ENCODE data around the gene GTPBP8. TPM values are rescaled to one million over a fixed set of nuclear protein-coding genes. Genes with fewer than 3 reads are reported as not detected.
A peak's percentile ranks its signal among the peaks of the same experiment; 100 is the strongest.

Gene GTPBP8
- total and polyA plus RNA-seq, 10 of the 15 experiments (the other 5 are each of a cell fraction or from before 2014, with no cell fraction given) = 10.3 to 29.0 (median 17.0) TPM

- H3K4me3 ChIP-seq = no peak overlapping the region; the same call in 1 of the 2 replicates
- H3K9me3 ChIP-seq (replicated peaks; ENCODE audit: control insufficient read depth, insufficient read depth, low read length) = peaks cover 12% of the 10 kb centered on the region
- FAIRE-seq = no peak
- in situ Hi-C loops (cut with MboI) = no loop called here
- peak overlapping the region; percentile 57 for H3K4me2 ChIP-seq (ENCODE audit: control insufficient read depth, insufficient read depth)
- H2AFZ ChIP-seq (ENCODE audit: control insufficient read depth, low read depth, low read length) = peak overlapping the region; percentile 20
- peak overlapping the region; percentile 27; the same call in 1 of the 2 replicates for H3K27ac ChIP-seq (ENCODE audit: control insufficient read depth, insufficient read depth)
- ATAC-seq = peak; percentile 78
- no peaks in the 10 kb centered on the region for H3K79me2 ChIP-seq (ENCODE audit: control insufficient read depth, insufficient read depth, low read length)
- ChIA-PET RAD21 (ENCODE audit: unreplicated experiment) (no interaction called here), CTCF (interaction anchor here (0.8 to 1.5 kb wide), 3 partner anchors 21 to 34 kb away, joined by 3 to 6 read pairs (median 3); no protein-coding TSS in a partner anchor), POLR2A (interaction anchor here (0.6 kb wide), 1 partner anchor 14 kb away, joined by 3 read pairs; no protein-coding TSS in a partner anchor), SMC1A (ENCODE audit: uncharacterized antibody, unreplicated experiment) (interaction anchor here (0.9 to 1.9 kb wide), 8 partner anchors 13 to 224 kb away, joined by 3 to 4 read pairs (median 3); partner anchors contain the start of gene CD200R1)
- H3K36me3 ChIP-seq (ENCODE audit: control insufficient read depth in 2 of 2, insufficient read depth in 2 of 2, low read length in 1 of 2) = no peaks in the 10 kb centered on the region
- H3K4me1 ChIP-seq (ENCODE audit: control insufficient read depth, insufficient read depth, low read length) = peaks cover 4% of the 10 kb centered on the region; the same call in 1 of the 2 replicates
- H3K27me3 ChIP-seq (replicated peaks in 1 of 2; ENCODE audit: control insufficient read depth in 2 of 2, insufficient read depth in 2 of 2, low read length in 1 of 2) = no peaks in the 10 kb centered on the region
- no peak for DNase-seq (ENCODE audit: low read depth, low spot score)
- H3K9ac ChIP-seq (ENCODE audit: control insufficient read depth, insufficient read depth, low read length) = no peak overlapping the region
- H4K20me1 ChIP-seq (ENCODE audit: control insufficient read depth, insufficient read depth) = no peaks in the 10 kb centered on the region
- intact Hi-C loops (cut with micrococcal nuclease; ENCODE audit: unreplicated experiment) = no loop called here
- WGBS (ENCODE audit: insufficient coverage, insufficient replicate concordance, low lambda C conversion rate, missing lambda C conversion rate) = under 1% methylated on average over 6 of the region's 6 CpGs
- no TSS peak for BruUV-seq (replicated peaks)
- TF ChIP-seq EED (IDR thresholded peaks at IDR 0.05; ENCODE audit: low read depth) (no peak), RAD21 (IDR thresholded peaks at IDR 0.05; ENCODE audit: insufficient read depth, low read depth, low read length) (no peak), JUND (IDR thresholded peaks at IDR 0.05; ENCODE audit: low read depth, low read length) (no peak), TARDBP (IDR thresholded peaks at IDR 0.05; ENCODE audit: borderline replicate concordance) (no peak), TCF3 (IDR thresholded peaks at IDR 0.05; ENCODE audit: borderline replicate concordance, insufficient read depth, low read depth, low read length) (no peak), CREM (IDR thresholded peaks at IDR 0.05; ENCODE audit: low read depth) (no peak), TCF12 (IDR thresholded peaks at IDR 0.05; ENCODE audit: low read depth, low read length) (no peak), SREBF1 (IDR thresholded peaks at IDR 0.05; ENCODE audit: low read length) (no peak), BMI1 (IDR thresholded peaks at IDR 0.05; ENCODE audit: borderline replicate concordance) (no peak), MYB (IDR thresholded peaks at IDR 0.05; ENCODE audit: borderline replicate concordance, low read depth, low read length) (no peak), CBX5 (IDR thresholded peaks at IDR 0.05; ENCODE audit: low read depth) (no peak), FOXM1 (IDR thresholded peaks at IDR 0.05; ENCODE audit: low read depth, low read length) (peak; percentile 67; the same call in 1 of the 2 replicates), USF1 (IDR thresholded peaks at IDR 0.05; ENCODE audit: borderline replicate concordance, extremely low read length, insufficient read depth, low read depth, low read length) (no peak), MEF2B (IDR thresholded peaks at IDR 0.05; ENCODE audit: partially characterized antibody, poor library complexity, severe bottlenecking) (no peak), E2F8 (IDR thresholded peaks at IDR 0.05; ENCODE audit: low read depth, partially characterized antibody) (no peak), ZNF622 (IDR thresholded peaks at IDR 0.05) (no peak), IKZF2 (IDR thresholded peaks at IDR 0.05) (peak in 1 of 2 experiments; percentile 14; a peak in 1 of 4 replicates), ZNF24 (IDR thresholded peaks at IDR 0.05) (0 out of 2 replicates have a peak, but pooled peaks have one; percentile 38)
- TF ChIP-seq, protein P1, sequence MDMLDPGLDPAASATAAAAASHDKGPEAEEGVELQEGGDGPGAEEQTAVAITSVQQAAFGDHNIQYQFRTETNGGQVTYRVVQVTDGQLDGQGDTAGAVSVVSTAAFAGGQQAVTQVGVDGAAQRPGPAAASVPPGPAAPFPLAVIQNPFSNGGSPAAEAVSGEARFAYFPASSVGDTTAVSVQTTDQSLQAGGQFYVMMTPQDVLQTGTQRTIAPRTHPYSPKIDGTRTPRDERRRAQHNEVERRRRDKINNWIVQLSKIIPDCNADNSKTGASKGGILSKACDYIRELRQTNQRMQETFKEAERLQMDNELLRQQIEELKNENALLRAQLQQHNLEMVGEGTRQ (IDR thresholded peaks at IDR 0.05; ENCODE audit: borderline replicate concordance, low read depth, low read length) = no peak
Measured at GRCh38 chr3:112958811-112959560, 31.8 kb upstream of the GTPBP8 start.

All from GM12878 (cell line).